ENCODE measurements around the gene TPBGL.

TPBGL gene, protein sequence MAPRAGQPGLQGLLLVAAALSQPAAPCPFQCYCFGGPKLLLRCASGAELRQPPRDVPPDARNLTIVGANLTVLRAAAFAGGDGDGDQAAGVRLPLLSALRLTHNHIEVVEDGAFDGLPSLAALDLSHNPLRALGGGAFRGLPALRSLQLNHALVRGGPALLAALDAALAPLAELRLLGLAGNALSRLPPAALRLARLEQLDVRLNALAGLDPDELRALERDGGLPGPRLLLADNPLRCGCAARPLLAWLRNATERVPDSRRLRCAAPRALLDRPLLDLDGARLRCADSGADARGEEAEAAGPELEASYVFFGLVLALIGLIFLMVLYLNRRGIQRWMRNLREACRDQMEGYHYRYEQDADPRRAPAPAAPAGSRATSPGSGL

DNA sequence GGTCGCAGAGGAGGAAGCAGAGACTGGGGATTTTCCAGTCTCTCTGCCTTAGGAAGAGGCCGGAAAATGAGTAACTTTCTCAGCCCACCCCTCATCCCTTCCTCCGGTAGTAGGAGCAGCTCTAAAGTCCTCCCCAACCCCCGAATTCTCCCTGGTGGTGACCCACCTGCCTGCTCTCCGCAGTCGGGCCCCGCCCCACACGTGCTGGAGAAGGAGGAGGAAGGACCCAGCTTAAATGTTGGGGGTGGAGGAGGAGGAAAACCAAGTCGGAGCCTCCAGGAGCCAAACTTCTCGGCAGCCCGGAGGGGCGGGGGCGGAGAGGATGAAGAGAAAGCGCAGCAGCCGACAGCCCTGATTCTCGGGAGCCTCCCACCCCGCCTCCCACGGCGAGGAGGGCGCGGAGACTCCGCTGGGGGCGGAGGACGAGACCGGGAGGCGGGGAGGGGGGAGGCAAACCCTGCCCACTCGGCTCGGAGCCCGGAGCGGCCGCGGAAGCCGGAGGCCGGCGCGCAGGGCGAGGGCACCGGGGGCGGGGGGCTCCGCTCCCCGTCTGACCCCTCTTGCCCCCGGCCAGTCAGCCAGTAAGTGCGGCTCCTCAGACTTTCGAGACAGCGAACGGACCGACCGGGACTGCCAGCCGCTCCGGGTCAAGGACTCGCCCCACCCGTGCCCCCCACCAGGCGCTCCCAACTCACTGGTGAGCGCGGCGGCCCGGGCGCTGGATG, at the start of gene TPBGL:
TSS of gene TPBGL (plus strand) at position 464 of the 725 bp plus-strand sequence. CDS start 276 bp downstream, outside the sequence.
- no peaks in the 10 kb centered on the region for H3K36me3 Mint-ChIP-seq (ENCODE audit: low read depth)
- H3K4me3 Mint-ChIP-seq = peak within 1 kb of the TSS; percentile 73
- no peak within 1 kb of the TSS for H3K27ac Mint-ChIP-seq
- H3K27me3 Mint-ChIP-seq = peaks cover 50% of the 10 kb centered on the region
- no peak for DNase-seq
- peaks cover 11% of the 10 kb centered on the region for H3K4me1 Mint-ChIP-seq (ENCODE audit: low read depth)
- no peaks in the 10 kb centered on the region for H3K9me3 Mint-ChIP-seq

DNA sequence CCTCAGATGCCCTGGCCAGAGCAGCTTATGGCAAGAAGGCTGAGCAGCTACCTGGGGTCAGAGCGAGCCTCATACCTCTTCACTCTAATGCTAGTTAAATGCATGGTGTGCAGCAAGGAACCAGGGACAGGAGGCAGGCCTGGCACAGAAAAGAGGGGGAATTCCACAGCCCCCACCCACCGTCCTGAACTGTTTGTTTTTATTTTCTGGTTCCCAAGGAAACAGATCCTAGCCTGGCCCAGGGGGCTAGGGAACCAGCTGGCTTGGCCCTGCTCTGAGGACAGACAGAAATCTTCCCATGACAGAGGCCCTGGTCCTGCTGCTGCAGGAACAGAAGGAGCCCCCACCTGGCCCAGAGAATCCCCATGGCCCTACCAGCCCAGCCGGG, 49.2 kb upstream of the TPBGL start:
- Mint-ChIP-seq H3K27me3 (no peaks in the 10 kb centered on the region), H3K36me3 (ENCODE audit: low read depth) (no peaks in the 10 kb centered on the region), H3K4me1 (ENCODE audit: low read depth) (no peaks in the 10 kb centered on the region), H3K9me3 (no peaks in the 10 kb centered on the region), H3K4me3 (no peak overlapping the region), H3K27ac (no peak overlapping the region)
- DNase-seq = no peak

DNA sequence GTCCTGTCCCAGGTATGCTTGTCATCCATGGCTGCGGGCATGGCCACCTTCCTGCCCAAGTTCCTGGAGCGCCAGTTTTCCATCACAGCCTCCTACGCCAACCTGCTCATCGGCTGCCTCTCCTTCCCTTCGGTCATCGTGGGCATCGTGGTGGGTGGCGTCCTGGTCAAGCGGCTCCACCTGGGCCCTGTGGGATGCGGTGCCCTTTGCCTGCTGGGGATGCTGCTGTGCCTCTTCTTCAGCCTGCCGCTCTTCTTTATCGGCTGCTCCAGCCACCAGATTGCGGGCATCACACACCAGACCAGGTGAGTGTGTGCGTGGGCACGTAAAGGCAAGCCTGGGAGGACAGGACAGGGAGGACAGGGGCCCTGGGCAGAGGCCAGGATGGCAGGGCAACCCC, 47.3 kb upstream of the TPBGL start:
- DNase-seq = no peak
- H3K27me3 Mint-ChIP-seq = no peaks in the 10 kb centered on the region
- H3K9me3 Mint-ChIP-seq = no peaks in the 10 kb centered on the region
- no peaks in the 10 kb centered on the region for H3K4me1 Mint-ChIP-seq (ENCODE audit: low read depth)
- H3K4me3 Mint-ChIP-seq = no peak overlapping the region
- no peak overlapping the region for H3K27ac Mint-ChIP-seq
- H3K36me3 Mint-ChIP-seq (ENCODE audit: low read depth) = no peaks in the 10 kb centered on the region

DNA sequence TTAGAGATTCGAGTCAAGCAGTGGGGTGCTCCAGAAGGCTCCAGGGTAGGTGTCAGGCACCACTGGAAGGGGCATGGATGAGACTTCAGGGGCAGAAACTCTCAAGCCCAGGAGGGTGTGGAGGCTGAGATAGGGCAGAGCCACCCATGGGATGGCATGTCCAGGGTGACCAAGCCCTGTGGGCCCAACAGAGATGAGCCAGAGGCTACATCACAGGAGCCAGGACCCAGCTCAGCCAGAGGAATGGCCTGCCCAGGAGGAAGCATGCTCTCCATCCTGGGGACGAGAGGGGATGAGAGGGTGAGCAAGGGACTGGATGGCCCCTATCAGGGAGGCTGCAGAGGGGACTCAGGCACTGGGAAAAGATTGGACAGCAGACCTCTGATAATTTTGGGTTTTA, 46.9 kb upstream of the TPBGL start:
- Mint-ChIP-seq H3K4me3 (no peak overlapping the region), H3K27me3 (no peaks in the 10 kb centered on the region), H3K36me3 (ENCODE audit: low read depth) (no peaks in the 10 kb centered on the region), H3K9me3 (no peaks in the 10 kb centered on the region), H3K27ac (no peak overlapping the region), H3K4me1 (ENCODE audit: low read depth) (no peaks in the 10 kb centered on the region)
- no peak for DNase-seq

DNA sequence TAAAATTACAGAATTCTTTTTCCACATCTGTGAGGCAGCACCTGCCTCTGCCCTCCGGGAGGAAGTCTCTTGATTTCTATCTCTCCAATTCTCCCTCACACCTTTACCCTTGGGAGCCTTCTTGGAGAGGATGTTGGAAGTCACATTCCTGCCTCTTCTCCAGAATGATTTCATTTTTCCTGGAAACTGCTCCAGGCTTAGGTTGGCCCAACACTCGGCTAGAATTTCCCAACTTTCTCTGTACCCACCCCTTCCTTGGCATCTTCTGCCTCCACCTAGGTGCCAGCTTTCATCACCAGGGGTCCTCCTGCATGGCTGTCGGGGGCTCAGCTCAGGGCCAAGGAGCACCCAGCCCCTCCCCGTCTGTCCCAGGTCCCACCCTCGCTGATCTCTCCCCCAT, 46.4 kb upstream of the TPBGL start:
- Mint-ChIP-seq H3K4me1 (ENCODE audit: low read depth) (no peaks in the 10 kb centered on the region), H3K27ac (no peak overlapping the region), H3K4me3 (no peak overlapping the region), H3K9me3 (no peaks in the 10 kb centered on the region), H3K27me3 (no peaks in the 10 kb centered on the region), H3K36me3 (ENCODE audit: low read depth) (no peaks in the 10 kb centered on the region)
- DNase-seq = no peak

DNA sequence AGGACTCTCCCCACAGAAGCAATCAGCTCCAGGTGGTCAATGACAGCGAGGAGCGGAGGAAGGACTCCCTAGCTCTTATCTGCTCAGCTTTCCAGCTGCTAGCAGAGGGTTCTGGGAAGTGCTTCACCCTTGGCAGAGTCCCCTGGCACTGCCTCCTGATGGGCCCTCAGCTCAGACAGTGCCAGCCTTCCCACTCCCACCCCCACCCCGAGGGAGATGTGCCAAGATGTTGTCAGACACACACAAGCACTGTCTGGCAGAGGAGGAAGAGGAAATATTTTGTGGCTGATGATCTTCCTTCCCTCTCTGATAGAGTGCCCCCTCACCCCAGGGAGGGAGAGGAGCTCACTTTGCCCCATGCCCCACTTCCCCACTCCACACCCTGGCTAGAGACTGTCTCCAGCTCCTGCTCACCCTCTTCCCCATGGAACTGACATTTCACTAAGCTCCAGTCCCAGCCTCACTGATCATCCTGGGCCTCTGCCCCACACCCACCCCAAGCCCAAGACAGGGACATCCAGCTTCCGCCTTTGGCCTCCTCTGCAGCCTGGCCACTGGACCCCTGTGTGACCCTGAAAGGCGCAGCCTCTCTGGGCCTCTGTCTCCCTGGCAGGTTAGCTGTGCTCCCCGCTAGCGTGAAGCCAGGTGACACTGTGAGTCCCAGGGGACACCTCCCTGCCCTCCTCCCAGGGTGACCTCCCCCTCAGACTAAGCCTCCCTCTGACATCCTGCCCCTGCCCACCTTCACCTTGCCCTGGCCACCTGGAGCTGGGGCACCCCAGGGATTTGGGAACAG, 45.2 kb upstream of the TPBGL start:
- Mint-ChIP-seq H3K9me3 (no peaks in the 10 kb centered on the region), H3K36me3 (ENCODE audit: low read depth) (no peaks in the 10 kb centered on the region), H3K27ac (no peak overlapping the region), H3K4me1 (ENCODE audit: low read depth) (no peaks in the 10 kb centered on the region), H3K27me3 (no peaks in the 10 kb centered on the region), H3K4me3 (no peak overlapping the region)
- DNase-seq = no peak

DNA sequence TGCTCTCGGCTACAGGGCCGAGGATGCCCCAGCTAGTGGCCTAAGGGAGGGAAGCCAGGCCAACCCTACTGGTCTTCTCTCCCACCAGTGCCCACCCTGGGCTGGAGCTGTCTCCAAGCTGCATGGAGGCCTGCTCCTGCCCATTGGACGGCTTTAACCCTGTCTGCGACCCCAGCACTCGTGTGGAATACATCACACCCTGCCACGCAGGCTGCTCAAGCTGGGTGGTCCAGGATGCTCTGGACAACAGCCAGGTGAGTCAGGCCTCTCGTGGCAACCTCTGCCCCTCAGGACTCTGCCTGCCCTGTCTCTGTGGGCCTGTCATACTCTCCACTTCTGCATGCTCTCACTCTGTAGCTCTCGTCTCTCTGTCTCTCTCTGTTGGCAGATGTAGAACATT, 44.1 kb upstream of the TPBGL start:
- Mint-ChIP-seq H3K27ac (no peak overlapping the region), H3K27me3 (no peaks in the 10 kb centered on the region), H3K4me1 (ENCODE audit: low read depth) (no peaks in the 10 kb centered on the region)

DNA sequence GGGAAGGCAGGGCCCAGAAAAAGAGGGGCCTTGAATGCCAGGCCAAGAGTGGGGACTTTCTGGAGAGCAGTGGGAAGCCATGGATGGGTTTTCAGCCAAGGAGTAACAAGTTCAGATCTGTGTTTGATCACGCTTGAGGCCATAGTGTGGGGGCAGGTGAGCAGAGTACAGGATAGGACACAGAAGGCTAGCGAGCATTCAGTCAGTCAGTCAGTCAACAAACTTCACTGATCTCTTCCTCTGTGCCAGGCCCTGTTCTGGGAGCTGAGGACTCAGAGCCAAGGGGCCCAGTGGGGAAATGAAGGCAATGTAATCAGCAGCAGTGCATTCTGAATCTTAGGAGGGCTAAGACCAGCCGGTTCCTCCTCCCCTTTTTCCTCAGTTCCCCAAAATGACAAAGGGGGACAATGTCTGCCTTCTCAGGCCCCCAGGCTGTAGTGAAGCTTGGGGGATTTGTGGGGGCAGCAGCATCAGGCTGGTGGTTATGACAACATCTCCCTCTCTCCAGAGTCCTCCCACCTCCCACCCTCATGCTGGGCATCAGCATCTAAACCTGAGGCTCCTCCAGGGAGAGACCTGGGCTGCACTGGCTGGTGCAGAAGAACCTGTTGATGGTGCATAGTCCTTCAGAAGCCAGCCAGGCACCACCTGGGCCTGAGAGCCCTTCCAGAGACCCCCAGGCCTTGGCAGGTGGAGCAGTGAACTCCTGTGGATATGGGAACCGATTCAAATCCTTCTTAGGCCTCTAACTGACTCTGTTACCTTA, 42.9 kb upstream of the TPBGL start:
- Mint-ChIP-seq H3K4me1 (ENCODE audit: low read depth) (no peaks in the 10 kb centered on the region), H3K4me3 (no peak overlapping the region)

More for the DNA sequence above, 44.1 kb upstream of the TPBGL start:
- Mint-ChIP-seq H3K36me3 (ENCODE audit: low read depth) (no peaks in the 10 kb centered on the region), H3K4me3 (no peak overlapping the region), H3K9me3 (no peaks in the 10 kb centered on the region)
- DNase-seq = no peak

DNA sequence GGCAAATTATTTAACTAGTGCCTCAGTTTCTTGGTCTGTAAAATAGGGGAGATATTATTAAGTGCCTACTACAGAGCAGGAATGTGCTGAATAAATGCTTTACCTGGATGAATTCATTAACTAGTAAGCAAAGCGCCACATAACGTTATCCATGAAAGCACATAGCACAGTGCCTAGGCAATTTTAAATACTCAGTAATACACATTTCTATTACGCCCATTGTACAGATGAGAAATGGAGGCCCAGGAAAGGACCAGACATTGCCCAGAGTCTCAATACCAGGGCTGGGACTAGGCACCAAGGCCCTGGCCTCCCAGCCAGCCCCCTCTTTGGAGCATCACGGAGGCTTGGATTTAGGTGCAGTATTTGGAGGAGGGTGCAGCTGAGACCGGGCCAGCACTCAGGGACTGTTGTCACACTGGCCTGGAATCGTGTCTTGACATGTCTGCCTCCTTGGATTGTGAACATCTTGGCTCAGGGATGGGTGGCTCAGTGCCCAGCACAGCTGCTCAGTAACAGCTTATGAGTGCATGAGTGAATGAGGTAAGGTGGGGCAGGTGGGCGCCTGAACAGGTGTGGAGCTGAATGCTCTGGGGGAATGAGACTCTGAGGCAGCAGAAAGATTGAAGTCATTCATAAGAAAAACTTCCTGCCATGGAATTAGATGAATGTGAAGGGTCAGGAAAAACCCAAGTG, 42.1 kb upstream of the TPBGL start:
- H3K27ac Mint-ChIP-seq = no peak overlapping the region
- DNase-seq = no peak

More for the DNA sequence above, 42.9 kb upstream of the TPBGL start:
- no peak overlapping the region for H3K27ac Mint-ChIP-seq
- no peaks in the 10 kb centered on the region for H3K27me3 Mint-ChIP-seq
- H3K36me3 Mint-ChIP-seq (ENCODE audit: low read depth) = no peaks in the 10 kb centered on the region
- H3K9me3 Mint-ChIP-seq = no peaks in the 10 kb centered on the region
- no peak for DNase-seq

DNA sequence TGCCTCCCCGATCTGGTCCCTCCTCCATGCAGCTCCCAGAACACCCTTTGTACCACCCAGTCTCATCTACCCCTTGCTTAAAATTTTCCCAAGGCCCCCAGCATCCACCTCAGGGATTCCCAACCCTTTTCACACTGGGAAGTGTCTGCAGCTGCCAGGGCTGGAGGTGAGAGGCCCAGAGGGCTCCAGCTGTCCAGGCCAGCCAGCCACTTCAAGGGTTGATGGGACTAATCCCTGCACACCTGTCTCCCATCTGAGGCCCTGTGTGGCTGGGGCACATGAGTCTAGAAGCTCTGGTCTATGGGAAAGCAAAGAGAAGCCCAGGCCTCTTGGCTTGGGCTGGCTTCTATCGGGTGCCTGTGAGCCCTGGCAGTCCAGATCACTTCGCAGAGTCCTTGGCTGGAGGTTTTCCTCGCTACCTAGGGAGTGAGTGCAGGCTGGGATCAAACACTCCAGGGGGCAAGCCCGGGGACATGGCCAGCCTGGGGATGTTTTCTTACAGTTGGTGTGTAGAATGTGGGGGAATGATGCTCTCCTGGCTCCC, 41.1 kb upstream of the TPBGL start:
- Mint-ChIP-seq H3K4me1 (ENCODE audit: low read depth) (no peaks in the 10 kb centered on the region), H3K36me3 (ENCODE audit: low read depth) (no peaks in the 10 kb centered on the region), H3K27me3 (no peaks in the 10 kb centered on the region)

More for the DNA sequence above, 42.1 kb upstream of the TPBGL start:
- Mint-ChIP-seq H3K4me3 (no peak overlapping the region), H3K4me1 (ENCODE audit: low read depth) (no peaks in the 10 kb centered on the region), H3K36me3 (ENCODE audit: low read depth) (no peaks in the 10 kb centered on the region), H3K27me3 (no peaks in the 10 kb centered on the region), H3K9me3 (no peaks in the 10 kb centered on the region)

DNA sequence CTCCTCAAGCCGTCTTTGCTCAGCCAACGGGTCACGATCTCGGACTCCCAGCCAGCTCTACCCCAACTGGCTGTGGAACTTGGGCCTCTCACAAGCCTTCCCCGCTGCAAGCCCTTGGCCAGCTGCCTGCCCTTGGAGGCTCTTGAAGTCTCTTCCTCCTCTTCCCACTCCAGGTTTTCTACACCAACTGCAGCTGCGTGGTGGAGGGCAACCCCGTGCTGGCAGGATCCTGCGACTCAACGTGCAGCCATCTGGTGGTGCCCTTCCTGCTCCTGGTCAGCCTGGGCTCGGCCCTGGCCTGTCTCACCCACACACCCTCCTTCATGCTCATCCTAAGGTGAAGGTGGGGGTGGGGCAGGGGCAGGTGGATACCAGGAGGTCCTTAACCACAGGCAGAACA, 40.5 kb upstream of the TPBGL start:
- no peak for DNase-seq
- Mint-ChIP-seq H3K27me3 (no peaks in the 10 kb centered on the region), H3K4me1 (ENCODE audit: low read depth) (no peaks in the 10 kb centered on the region), H3K9me3 (no peaks in the 10 kb centered on the region), H3K27ac (no peak overlapping the region), H3K4me3 (no peak overlapping the region), H3K36me3 (ENCODE audit: low read depth) (no peaks in the 10 kb centered on the region)

More for the DNA sequence above, 41.1 kb upstream of the TPBGL start:
- Mint-ChIP-seq H3K27ac (no peak overlapping the region), H3K4me3 (no peak overlapping the region), H3K9me3 (no peaks in the 10 kb centered on the region)
- DNase-seq = no peak

DNA sequence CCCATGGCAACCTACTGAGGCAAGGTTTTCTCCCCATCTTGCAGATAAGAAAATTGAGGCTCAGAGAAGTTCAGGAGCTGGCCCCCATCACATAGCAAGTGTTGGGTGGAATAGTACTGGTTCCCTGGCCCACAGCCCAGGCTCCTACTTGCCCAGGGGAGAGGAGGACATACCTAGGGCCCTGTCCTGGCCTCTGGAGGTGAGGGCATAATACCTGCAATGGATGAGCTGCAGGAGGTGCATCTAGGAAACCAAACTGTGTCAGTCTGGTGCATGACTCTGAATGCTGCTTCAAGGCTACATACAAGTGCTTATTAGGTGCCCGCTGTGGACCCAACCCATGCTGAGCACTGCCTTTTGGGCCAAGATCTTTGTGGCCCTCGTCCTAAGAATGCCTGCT, 40.0 kb upstream of the TPBGL start:
- Mint-ChIP-seq H3K4me1 (ENCODE audit: low read depth) (no peaks in the 10 kb centered on the region), H3K36me3 (ENCODE audit: low read depth) (no peaks in the 10 kb centered on the region), H3K9me3 (no peaks in the 10 kb centered on the region), H3K27ac (no peak overlapping the region), H3K27me3 (no peaks in the 10 kb centered on the region), H3K4me3 (no peak overlapping the region)
- no peak for DNase-seq

DNA sequence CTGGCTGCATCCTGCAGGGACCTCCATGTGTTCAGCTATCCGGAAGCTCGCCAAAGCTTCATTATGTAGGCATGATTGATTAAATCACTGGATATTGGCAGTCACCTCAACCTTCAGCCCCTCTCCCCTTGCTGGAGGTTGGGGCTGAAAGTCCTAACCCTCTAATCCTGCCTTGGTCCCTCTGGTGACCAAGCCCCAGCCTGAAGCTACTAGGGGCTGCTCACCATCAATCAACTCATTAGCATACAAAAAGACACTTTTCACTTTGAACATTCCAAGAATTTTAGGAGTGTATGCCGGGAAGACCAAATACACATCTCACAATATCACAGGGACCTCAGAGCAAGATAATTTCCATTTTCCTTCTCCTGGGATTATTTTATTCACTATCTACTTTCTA, 38.8 kb upstream of the TPBGL start:
- H3K27me3 Mint-ChIP-seq = peaks cover 2% of the 10 kb centered on the region
- no peaks in the 10 kb centered on the region for H3K9me3 Mint-ChIP-seq
- no peaks in the 10 kb centered on the region for H3K4me1 Mint-ChIP-seq (ENCODE audit: low read depth)
- DNase-seq = no peak
- H3K36me3 Mint-ChIP-seq (ENCODE audit: low read depth) = no peaks in the 10 kb centered on the region
- H3K4me3 Mint-ChIP-seq = no peak overlapping the region
- H3K27ac Mint-ChIP-seq = no peak overlapping the region

Measured in activated T-cell treated with anti-CD3 and anti-CD28 coated beads, Interleukin-2, amount 50 U/mL, for 24 hours (primary cell).